Jurkat, Clone E6-1 (cell line): Measurements from ENCODE around the gene NKAIN2.
"Not testable (repeated sequence)": the region's sequence is repeated elsewhere in the genome, so short reads cannot be mapped to it uniquely, and the experiment has no call there.

Experiments used
- DNase-seq: peaks from one replicate; pipeline ENCODE4 v3.0.0-alpha.2; 2011; ENCODE audit warnings: low read depth, low spot score
- H3K4me3 ChIP-seq: 2 replicates; pipeline ENCODE4 v1.5.1; 2011; ENCODE audit warnings: mild to moderate bottlenecking, low read length, control low read depth, moderate library complexity

Gene NKAIN2

GRCh38 chr6:123925842-123926399, 122.3 kb downstream of the NKAIN2 start:
- no peak for DNase-seq

DNA sequence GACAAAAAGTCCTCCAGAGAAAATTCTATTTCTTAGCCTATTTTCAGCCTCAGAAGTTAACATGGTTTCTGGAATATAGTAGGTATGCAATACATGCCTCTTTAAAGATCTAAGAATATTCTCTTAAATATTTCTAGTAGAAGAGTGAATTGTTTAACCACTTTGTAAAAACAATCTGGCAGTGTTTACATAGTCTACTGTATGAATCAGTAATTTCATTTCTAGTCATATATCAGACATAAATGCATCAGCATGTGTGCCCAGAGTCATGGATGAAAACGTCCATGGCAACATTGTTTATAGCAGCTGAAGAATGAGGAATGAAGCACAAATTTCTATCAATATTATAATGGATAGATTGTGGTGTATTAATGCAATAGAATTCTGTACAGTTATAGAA, 124.9 kb downstream of the NKAIN2 start:
- no peak overlapping the region for H3K4me3 ChIP-seq
- DNase-seq, result no peak

More at GRCh38 chr6:123925842-123926399, 122.3 kb downstream of the NKAIN2 start:
- H3K4me3 ChIP-seq, result no peak overlapping the region

DNA sequence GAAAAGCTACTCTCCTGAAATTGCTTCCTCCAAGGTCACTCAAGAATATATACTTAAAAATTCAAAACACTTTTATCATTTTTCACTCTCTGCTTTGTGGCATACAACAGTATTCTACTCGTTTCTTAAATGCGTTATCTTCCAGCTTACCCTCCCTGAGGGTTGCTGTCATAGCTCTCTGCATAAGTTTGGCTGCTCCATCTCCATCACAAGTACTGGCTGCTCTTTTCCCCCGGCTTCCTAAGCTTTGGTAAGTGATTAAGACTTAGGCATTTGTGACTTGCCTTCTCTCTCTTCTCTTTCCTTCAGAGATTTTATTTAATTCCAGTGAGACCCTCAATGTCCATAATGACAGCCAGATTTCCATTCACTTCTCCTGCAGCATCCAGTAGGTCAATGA, 128.3 kb downstream of the NKAIN2 start:
- no peak overlapping the region for H3K4me3 ChIP-seq
- DNase-seq, result no peak

DNA sequence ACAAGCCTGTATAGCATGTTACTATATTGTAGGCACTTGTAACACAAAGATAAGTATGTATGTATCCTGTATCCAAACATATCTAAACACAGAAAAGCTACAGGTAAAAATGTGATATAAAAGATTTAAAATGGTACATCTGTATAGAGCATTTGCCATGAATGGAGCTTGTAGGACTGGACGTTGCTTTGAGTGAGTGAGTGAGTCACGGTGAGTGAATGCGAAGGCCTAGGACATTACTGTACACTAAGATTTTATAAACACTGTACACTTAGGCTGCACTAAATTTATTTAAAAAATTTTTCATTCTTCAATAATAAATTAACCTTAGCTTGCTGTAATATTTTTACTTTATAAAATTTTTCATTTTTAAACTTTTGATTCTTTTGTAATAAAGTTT, 136.9 kb downstream of the NKAIN2 start:
- H3K4me3 ChIP-seq, result no peak overlapping the region
- no peak for DNase-seq

DNA sequence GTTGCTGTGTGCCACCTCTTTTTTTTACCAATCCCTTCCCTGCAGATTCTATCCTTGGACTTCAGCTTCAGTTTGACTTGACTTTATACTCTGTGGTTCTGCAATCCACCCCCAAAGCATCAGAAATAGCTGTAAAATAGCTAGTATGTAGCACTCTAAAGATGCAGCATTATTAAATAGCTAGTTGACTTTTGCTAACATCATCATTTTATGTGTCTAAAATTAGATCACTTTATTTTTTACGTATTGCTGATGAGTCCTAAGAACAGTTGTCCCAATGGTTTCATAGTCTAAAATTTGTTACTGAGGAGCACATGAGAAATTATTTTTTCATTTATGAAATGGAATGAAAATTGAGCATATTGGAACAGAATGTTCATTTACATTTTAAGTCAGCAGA, 138.2 kb downstream of the NKAIN2 start:
- DNase-seq, result no peak
- no peak overlapping the region for H3K4me3 ChIP-seq

- DNase-seq, result no peak
Observed at GRCh38 chr6:123945386-123945785, 141.7 kb downstream of the NKAIN2 start.

GRCh38 chr6:123953920-123954319, 150.3 kb downstream of the NKAIN2 start:
- DNase-seq, result no peak
- H3K4me3 ChIP-seq, result no peak overlapping the region

More at GRCh38 chr6:123945386-123945785, 141.7 kb downstream of the NKAIN2 start:
- no peak overlapping the region for H3K4me3 ChIP-seq

GRCh38 chr6:123956492-123957139, 153.0 kb downstream of the NKAIN2 start:
- no peak for DNase-seq
- H3K4me3 ChIP-seq, result no peak overlapping the region

DNA sequence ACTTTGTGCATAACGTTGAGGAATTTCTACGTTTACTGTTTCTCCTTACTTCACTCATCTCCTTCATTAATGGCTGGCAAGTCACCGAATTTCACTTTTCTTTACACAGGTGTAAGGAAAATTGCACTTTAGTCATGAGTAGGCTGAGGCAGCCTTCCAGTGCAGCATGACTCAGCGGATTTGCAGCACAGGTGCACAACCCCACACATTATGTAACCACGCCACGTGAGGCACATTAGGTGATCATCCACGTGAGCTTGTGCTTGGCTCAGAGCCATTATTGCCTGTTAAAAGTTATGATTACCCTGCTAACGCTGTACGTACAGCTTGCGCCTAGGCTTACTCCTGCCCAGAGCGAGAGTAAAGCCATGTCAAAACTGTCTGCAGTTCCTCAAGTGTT, 158.8 kb downstream of the NKAIN2 start:
- DNase-seq, result peak; percentile 5
- H3K4me3 ChIP-seq, result no peak overlapping the region

- H3K4me3 ChIP-seq, result no peak overlapping the region
- no peak for DNase-seq
Observed at GRCh38 chr6:123965894-123966293, 162.2 kb downstream of the NKAIN2 start.

GRCh38 chr6:123966618-123967017, 163.0 kb downstream of the NKAIN2 start:
- no peak overlapping the region for H3K4me3 ChIP-seq
- DNase-seq, result no peak

GRCh38 chr6:123967905-123968304, 164.2 kb downstream of the NKAIN2 start:
- no peak overlapping the region for H3K4me3 ChIP-seq
- no peak for DNase-seq

GRCh38 chr6:123972600-123973294, 169.1 kb downstream of the NKAIN2 start:
- no peak overlapping the region for H3K4me3 ChIP-seq
- DNase-seq, result no peak

DNA sequence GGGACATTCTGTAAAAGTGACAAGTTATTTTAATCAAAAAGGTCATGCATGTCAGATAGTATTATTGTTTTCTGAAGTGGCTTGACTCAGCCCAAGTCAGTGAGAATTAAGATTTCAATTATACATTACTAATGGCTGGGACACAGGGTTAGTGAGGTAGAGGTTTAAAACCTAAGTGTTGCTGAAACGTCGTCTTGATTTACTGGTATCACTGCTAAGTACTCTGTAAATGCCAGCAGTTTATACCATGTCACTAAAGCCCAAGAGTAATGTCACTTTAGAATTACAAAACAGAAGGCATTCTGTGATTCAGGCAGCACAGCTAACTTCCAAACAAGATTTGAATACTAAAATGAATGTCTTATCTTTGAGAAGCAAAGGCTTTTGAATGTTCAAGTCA, 176.6 kb downstream of the NKAIN2 start:
- DNase-seq, result no peak
- H3K4me3 ChIP-seq, result no peak overlapping the region

DNA sequence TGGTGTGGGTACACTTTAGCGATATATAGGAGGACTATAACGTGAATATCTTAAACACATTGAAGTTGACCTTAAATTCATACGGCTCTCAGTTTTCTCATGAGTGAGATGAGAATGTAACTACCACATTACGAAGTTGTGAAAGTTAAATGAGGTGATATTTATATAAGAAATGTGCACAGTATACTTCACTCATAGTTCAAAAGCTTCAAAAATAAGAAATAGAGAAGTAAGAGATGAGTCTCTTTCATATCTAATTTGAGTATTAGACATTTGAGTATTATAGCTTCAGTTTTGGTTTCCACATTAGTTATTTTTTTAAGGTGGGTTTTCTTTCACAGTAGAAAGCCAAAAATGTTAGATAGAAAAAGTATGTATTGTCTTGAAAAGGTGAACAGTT, 183.3 kb downstream of the NKAIN2 start:
- no peak for DNase-seq
- no peak overlapping the region for H3K4me3 ChIP-seq

DNA sequence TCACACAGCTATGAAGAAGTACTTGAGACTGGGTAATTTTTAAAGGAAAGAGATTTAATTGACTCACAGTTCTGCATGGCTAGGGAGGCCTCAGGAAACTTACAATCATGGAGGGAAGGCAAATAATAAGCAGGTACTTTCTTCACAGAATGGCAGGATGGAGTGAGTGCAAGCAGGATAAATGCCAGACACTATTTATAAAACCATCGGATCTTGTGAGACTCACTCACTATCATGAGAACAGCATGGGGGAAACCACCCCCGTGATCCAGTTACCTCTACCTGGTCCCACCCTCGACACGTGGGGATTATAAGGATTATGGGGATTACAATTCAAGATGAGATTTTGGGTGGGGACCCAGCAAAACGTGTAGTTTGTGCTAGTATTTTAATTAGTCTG, 186.3 kb downstream of the NKAIN2 start:
- not testable (repeated sequence) for DNase-seq

GRCh38 chr6:123990376-123990775, 186.7 kb downstream of the NKAIN2 start:
- no peak for DNase-seq
- no peak overlapping the region for H3K4me3 ChIP-seq

More for the DNA sequence above, 186.3 kb downstream of the NKAIN2 start:
- H3K4me3 ChIP-seq, result not testable (repeated sequence)

DNA sequence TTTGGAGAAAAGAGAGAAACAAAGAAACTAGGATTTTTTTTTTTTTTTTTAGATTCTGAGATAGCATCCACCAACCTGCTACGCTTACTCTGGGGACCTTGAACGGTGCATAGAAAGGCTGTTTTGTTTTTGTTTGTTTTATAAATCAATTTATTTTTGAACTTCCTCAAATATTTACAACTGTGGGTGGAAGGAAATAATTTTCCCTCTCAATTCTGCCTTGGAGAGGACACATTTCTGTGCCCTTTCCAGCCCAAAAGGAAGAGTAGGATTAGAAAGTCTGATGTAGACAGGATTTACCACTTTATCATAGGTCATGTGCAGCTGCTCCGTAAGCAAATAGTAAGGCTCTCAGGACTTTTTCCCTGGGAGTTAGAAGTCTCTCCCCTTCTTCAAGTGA, 190.5 kb downstream of the NKAIN2 start:
- H3K4me3 ChIP-seq, result no peak overlapping the region
- DNase-seq, result no peak

GRCh38 chr6:123994891-123995635, 191.4 kb downstream of the NKAIN2 start:
- H3K4me3 ChIP-seq, result no peak overlapping the region
- DNase-seq, result no peak

DNA sequence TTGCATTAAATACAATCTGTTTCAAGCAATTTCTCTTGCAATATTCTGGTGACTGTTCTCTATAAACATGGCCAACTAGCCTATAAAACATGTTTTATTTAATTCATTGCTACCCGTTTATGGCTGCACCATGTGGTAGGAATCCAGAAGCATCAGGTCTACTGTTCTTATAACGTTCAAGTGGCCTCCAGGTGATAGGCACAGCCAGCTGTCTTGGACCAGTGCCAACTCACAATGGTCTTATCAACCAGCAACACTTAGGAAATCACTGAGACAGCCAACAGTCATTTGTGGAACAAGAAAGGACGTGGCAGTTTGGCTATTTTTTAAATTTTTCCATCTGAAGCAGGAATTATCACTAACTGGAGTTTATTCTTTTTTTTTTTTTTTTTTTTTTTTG, 193.6 kb downstream of the NKAIN2 start:
- H3K4me3 ChIP-seq, result no peak overlapping the region
- no peak for DNase-seq
